SK-N-MC (cell line): ENCODE results near the gene WIPF3.

Source experiments
- DNase-seq: peaks from one replicate; pipeline ENCODE4 v3.0.0-alpha.2; 2011; ENCODE audit warnings: low read depth, low spot score
- H3K27ac ChIP-seq: fragments of 200-600 bp; sonication (generic); 2 replicates; pipeline ENCODE4 v1.5.1; 2016; ENCODE audit warnings: mixed run types
- H3K36me3 ChIP-seq: fragments of 200-600 bp; sonication (generic); 2 replicates; pipeline ENCODE4 v1.6.1; 2017; ENCODE audit warnings: antibody characterized with exemption, low read length, mixed read lengths; ENCODE audit not compliant: insufficient read depth
- H3K4me3 ChIP-seq: fragments of 200-600 bp; sonication (generic); 2 replicates; pipeline ENCODE4 v1.5.1; 2016
- H3K9ac ChIP-seq: fragments of 200-600 bp; sonication (generic); 2 replicates; pipeline ENCODE4 v1.8.0; 2017; ENCODE audit warnings: mixed run types, mixed read lengths; ENCODE audit not compliant: insufficient read length
- H3K9me3 ChIP-seq: fragments of 200-600 bp; sonication (generic); 2 replicates; pipeline ENCODE4 v1.6.1; 2017; ENCODE audit warnings: low read depth, mild to moderate bottlenecking, antibody characterized with exemption, low read length, moderate library complexity, mixed read lengths
- EZH2 ChIP-seq: fragments of 200-600 bp; sonication (generic); IDR thresholded peaks from one replicate; pipeline ENCODE4 v1.6.1; 2017; ENCODE audit warnings: antibody characterized with exemption
- FOXP2 ChIP-seq: optimal IDR thresholded peaks from 2 replicates; pipeline ENCODE3; 2011; ENCODE audit warnings: mild to moderate bottlenecking, moderate library complexity; ENCODE audit not compliant: insufficient read depth; ENCODE audit errors: extremely low read length, control extremely low read depth
- POLR2AphosphoS5 ChIP-seq: IDR thresholded peaks from 2 replicates; pipeline ENCODE4 v1.6.1; 2012; ENCODE audit warnings: mild to moderate bottlenecking, low read depth, low read length, borderline replicate concordance

The WIPF3 gene

DNA sequence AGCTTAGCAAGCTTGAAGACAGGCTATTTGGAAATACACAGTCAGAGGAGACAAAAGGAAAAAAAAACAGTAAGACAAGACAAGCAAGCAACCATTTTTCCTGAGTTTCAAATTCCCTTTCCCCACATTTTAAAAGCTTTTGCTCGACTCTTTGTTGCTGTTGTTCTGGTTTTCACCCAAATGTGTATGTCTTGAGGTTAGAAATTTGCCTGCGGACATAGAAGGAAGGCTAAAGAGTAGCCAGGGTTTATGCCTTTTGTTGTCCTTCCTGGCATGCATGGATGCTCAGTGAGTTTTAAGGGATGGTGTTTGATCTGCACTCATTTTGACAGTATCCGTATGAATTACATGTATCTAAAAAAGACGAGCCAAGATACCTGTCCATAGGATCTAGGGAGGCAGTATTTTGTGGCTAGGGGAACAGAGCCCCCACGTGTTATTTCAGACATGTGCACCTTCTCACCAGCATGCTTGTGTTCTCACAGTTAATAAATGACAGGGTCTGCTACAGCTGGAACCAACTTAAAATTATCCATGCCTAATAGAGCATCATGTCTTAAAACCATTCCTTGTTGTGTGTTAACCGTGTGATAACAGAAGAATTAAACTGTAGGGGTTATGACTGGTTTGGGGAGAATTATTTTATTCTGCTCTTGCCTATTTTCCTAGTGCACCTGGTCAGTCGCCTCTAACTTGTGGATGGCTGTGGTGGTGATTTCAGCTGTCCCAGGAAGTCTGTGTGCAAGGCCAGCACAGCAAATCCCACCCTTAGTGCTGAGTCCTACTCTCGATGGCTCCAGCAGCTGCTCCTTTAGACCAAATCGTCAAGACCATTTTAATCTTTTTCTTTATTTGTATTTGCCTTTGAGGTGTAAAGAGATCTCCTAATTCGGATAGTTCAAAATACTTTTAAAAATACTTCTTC is 9.1 kb downstream of the WIPF3 start:
- no peaks in the 10 kb centered on the region for H3K9me3 ChIP-seq
- H3K27ac ChIP-seq = no peak overlapping the region
- TF ChIP-seq POLR2AphosphoS5 = no peak
- no peak for TF ChIP-seq EZH2
- no peak for TF ChIP-seq FOXP2
- no peak for DNase-seq
- no peak overlapping the region for H3K9ac ChIP-seq
- no peaks in the 10 kb centered on the region for H3K36me3 ChIP-seq
- no peak overlapping the region for H3K4me3 ChIP-seq

DNA sequence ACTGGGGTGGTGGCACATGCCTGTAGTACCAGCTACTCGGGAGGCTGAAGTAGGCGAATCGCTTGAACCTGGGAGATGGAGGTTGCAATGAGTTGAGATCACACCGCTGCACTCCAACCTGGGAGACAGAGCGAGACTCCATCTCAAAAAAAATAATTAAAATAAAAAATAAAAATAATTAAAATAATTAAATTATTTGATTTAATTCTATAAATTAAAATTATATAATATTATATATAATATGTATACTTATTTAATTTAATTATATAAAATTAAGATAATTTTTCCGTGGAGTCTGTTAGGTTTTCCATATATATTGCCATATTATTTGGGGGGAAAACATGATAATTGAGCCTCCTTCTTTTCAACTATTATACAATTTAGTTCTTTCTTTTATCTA is 12.0 kb downstream of the WIPF3 start:
- H3K36me3 ChIP-seq = no peaks in the 10 kb centered on the region
- no peak overlapping the region for H3K27ac ChIP-seq
- no peak for DNase-seq
- no peak overlapping the region for H3K9ac ChIP-seq
- no peak overlapping the region for H3K4me3 ChIP-seq
- TF ChIP-seq FOXP2 (no peak), EZH2 (no peak), POLR2AphosphoS5 (no peak)
- no peaks in the 10 kb centered on the region for H3K9me3 ChIP-seq

DNA sequence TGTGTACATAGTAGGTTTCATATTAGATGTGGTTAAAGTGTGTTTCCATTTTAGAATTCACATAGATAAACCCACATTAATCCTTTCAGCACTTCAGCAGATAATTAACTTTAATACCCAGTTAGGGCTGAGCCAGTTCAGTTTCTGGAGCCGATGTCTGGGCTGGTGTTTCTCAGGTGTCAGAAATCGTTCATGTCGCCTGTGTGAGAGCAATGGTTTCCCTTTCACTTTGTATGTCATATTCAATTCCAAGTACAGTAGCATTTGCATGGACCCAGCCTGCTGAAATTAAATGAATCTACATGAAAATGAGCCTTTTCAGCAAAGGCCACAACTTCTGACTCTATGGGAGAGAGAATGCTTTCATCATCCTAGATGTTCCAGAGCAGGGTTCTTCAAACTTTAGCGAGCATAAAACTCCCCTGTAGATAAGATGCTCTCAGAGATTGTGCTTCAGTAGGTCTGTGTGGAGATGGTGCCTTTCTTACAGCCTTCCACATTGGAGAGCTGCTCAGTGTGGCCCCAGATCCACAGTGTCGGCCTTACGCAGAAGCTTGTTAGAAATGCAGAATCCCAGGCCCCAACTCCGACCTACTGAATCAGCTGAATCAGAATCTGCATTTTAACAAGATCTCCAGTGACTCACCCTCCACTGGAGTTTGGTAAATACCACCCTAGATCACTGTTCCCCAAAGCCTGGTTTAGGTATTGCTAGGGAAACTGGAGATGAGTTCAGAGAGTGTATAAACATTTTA is 19.6 kb downstream of the WIPF3 start:
- no peak overlapping the region for H3K4me3 ChIP-seq
- TF ChIP-seq EZH2 (no peak), POLR2AphosphoS5 (no peak), FOXP2 (no peak)
- no peak overlapping the region for H3K27ac ChIP-seq
- H3K36me3 ChIP-seq = no peaks in the 10 kb centered on the region
- H3K9me3 ChIP-seq = no peaks in the 10 kb centered on the region
- H3K9ac ChIP-seq = no peak overlapping the region
- no peak for DNase-seq

DNA sequence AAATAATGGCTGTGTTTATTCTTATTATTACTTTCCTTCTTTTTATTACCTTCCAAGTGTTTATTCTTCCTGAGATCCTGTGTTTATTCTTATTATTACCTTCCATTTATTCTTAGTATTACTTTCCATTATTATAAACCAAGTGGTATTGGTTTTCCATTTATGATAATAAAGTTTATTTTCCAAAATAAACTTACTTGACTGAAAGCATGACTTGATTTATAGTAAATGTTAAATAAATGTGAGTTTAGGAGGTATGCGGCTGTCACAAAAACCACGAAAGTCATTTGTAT is 20.2 kb downstream of the WIPF3 start:
- Histone ChIP-seq H3K4me3 (no peak overlapping the region), H3K9ac (no peak overlapping the region), H3K9me3 (no peaks in the 10 kb centered on the region), H3K27ac (no peak overlapping the region), H3K36me3 (no peaks in the 10 kb centered on the region)
- no peak for TF ChIP-seq EZH2
- TF ChIP-seq POLR2AphosphoS5 = no peak
- no peak for TF ChIP-seq FOXP2
- no peak for DNase-seq

DNA sequence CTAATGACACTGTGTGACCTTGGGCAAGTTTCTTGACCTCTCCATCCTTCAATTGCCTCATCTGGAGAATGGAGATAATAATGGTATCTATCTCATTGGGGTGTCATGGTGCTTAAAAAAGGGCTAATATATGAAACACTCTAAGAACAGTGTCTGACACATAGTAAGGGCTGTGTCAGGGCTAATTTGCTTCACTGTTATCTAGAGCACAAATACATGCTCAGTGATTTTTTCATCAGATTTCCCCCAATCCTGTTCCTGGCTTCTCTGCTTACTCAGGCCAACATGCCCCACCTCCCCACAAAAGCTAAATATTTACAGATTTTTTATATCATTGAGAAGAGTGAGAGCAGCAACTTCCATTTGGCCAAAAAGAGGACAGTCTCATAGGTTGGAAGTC is 20.6 kb downstream of the WIPF3 start:
- H3K9ac ChIP-seq = no peak overlapping the region
- H3K9me3 ChIP-seq = no peaks in the 10 kb centered on the region
- TF ChIP-seq FOXP2 (no peak), POLR2AphosphoS5 (no peak), EZH2 (no peak)
- no peak overlapping the region for H3K4me3 ChIP-seq
- H3K27ac ChIP-seq = no peak overlapping the region
- no peaks in the 10 kb centered on the region for H3K36me3 ChIP-seq
- DNase-seq = no peak

DNA sequence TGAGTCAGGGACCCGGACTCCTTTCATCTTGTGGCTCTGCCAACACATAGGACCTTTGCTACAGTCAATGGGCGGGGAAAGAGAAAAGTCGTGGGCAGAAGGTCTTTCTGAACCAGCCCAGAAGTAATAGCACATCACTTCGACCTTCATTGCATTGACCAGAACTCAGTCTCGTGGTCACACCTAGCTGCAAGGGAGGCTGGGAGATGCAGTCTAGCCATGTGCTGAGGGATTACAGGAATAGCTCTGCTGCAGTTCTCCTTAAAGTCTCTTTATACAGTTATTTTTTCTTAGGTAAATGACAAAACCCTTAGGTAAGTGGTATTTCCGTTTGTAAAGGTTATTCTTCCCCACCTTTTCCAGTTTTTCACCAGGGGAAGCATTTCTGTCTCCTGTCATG is 25.4 kb downstream of the WIPF3 start:
- H3K36me3 ChIP-seq = no peaks in the 10 kb centered on the region
- H3K27ac ChIP-seq = no peak overlapping the region
- H3K4me3 ChIP-seq = no peak overlapping the region
- no peak for TF ChIP-seq FOXP2
- no peak for TF ChIP-seq EZH2
- no peak for TF ChIP-seq POLR2AphosphoS5
- H3K9me3 ChIP-seq = no peaks in the 10 kb centered on the region
- H3K9ac ChIP-seq = no peak overlapping the region
- DNase-seq = no peak

DNA sequence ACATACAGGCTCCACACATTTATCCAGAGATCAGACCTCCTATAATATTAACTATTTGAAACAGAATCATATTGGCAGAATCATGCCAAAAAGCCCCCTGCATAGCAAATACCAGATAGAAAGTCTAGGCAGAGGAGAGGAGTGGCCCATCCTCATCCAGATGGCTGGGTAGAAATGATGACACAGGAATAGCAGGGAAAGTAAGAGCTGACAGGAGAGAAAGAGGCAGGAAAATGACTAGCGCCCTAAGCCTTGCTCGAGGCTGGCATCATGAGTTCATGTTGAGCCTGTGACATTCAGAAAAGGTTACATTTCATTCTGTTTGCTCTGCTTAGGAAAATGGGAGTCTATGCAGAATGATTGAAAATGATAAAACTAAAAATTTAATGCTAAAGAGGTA is 27.6 kb downstream of the WIPF3 start:
- Histone ChIP-seq H3K27ac (no peak overlapping the region), H3K36me3 (no peaks in the 10 kb centered on the region), H3K9ac (no peak overlapping the region), H3K9me3 (no peaks in the 10 kb centered on the region), H3K4me3 (no peak overlapping the region)
- TF ChIP-seq POLR2AphosphoS5 (no peak), FOXP2 (no peak), EZH2 (no peak)
- DNase-seq = no peak

DNA sequence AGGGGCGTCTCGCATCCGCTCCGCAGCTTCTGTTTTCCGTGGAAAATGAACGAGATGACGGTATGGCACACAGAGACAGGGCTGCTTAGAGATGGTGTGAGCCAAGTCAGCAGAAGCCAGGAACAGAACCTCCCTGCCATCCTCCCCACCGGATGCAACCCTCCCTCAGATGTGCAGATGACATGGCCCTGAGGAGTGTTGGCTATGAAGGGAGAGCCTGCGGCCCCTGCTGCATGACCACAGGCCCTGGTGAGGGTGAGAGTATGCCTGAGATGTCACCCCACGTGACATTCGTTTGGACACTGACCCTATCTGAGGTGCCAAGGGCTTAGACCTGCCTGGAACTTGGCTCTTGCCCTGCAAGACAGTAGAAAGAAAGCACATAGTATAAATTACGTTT is 29.4 kb downstream of the WIPF3 start:
- DNase-seq = no peak
- Histone ChIP-seq H3K27ac (no peak overlapping the region), H3K36me3 (no peaks in the 10 kb centered on the region), H3K9ac (no peak overlapping the region), H3K9me3 (no peaks in the 10 kb centered on the region), H3K4me3 (no peak overlapping the region)
- TF ChIP-seq POLR2AphosphoS5 = no peak
- no peak for TF ChIP-seq FOXP2
- no peak for TF ChIP-seq EZH2
